Sigmoid colon (tissue), 4 donors: Measurements from ENCODE around the gene NBAS.

Experiments
- CTCF ChIP-seq, 4 experiments: fragments of 450-650 bp in 3 of 4; fragments of 200-600 bp in 1 of 4; IDR thresholded peaks; one replicate each; pipeline ENCODE4 v1.5.1; 2016 to 2019; ENCODE audit warnings: antibody characterized with exemption in 4 of 4, mild to moderate bottlenecking in 3 of 4, moderate library complexity in 2 of 4
- EP300 ChIP-seq, 4 donors: sonication (generic); formaldehyde crosslinking; IDR thresholded peaks; one replicate each; pipeline ENCODE4 v1.6.1; 2017; ENCODE audit warnings: antibody characterized with exemption in 4 of 4
- POLR2A ChIP-seq, 2 donors: fragments of 450-650 bp; IDR thresholded peaks; one replicate each; pipeline ENCODE4 v1.6.1; 2016; ENCODE audit warnings: antibody characterized with exemption in 2 of 2, mild to moderate bottlenecking in 2 of 2, moderate library complexity in 2 of 2
- POLR2AphosphoS5 ChIP-seq, 4 donors: sonication (generic); formaldehyde crosslinking; IDR thresholded peaks; one replicate each; pipeline ENCODE4 v1.6.1; 2017; ENCODE audit warnings: antibody characterized with exemption in 4 of 4

GRCh38 chr2:15133461-15133860 lies 427.7 kb downstream of the NBAS start:
- TF ChIP-seq EP300 (IDR thresholded peaks at IDR 0.05) (no peak), POLR2AphosphoS5 (IDR thresholded peaks at IDR 0.05) (no peak), CTCF (IDR thresholded peaks at IDR 0.05) (no peak), POLR2A (IDR thresholded peaks at IDR 0.05) (no peak)
